NCI-H2227 (cell line): Measurements from ENCODE around the gene UBXN2A.
"Not testable (repeated sequence)": the region's sequence is repeated elsewhere in the genome, so short reads cannot be mapped to it uniquely, and the experiment has no call there.

Source experiments
- DNase-seq: peaks from one replicate; lab custom pipeline; 2025; ENCODE audit not compliant: unreplicated experiment; lab: John Stamatoyannopoulos, UW

UBXN2A gene

GRCh38 chr2:23940718-23941620 lies 706 bp downstream of the UBXN2A start:
- peak; percentile 69 for DNase-seq

DNA sequence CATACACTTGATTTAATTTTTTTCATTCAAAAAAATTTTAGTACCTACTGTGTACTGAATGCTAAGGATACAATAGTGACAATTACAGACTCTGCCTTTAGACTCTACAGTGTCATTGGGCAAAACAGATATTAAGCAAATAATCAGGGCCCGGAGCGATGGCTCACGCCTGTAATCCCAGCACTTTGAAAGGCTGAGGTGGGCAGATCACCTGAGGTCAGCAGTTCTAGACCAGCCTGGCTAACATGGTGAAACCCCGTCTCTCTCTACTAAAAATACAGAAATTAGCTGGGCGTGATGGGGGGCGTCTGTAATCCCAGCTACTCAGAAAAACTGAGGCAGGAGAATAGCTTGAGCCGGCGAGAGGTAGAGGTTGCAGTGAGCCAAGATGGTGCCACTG lies 1.4 kb downstream of the UBXN2A start:
- no peak for DNase-seq

DNA sequence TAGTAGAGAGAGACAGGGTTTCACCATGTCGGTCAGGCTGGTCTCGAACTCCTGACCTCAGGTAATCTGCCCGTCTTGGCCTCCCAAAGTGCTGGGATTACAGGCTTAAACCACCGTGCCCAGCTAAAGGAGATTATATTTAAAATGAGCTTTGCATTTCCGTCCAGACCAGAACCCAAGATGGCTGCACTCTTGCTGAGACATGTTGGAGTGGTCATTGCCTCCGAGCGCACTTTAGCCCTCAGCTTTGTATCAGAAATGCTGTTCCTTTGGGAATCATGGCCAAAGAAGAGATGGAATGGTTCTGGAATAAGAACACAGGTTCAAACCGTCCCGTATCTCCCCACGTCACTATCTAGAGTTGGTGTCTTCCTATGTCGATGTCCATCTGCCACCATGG lies 3.4 kb downstream of the UBXN2A start:
- DNase-seq, result no peak

GRCh38 chr2:23944527-23944926 lies 4.3 kb downstream of the UBXN2A start:
- no peak for DNase-seq

- DNase-seq, result no peak
Measured at GRCh38 chr2:23944976-23945375, 4.7 kb downstream of the UBXN2A start.

GRCh38 chr2:23947350-23947749 lies 7.1 kb downstream of the UBXN2A start:
- DNase-seq, result no peak

GRCh38 chr2:23952558-23952957 lies 12.3 kb downstream of the UBXN2A start:
- not testable (repeated sequence) for DNase-seq

DNA sequence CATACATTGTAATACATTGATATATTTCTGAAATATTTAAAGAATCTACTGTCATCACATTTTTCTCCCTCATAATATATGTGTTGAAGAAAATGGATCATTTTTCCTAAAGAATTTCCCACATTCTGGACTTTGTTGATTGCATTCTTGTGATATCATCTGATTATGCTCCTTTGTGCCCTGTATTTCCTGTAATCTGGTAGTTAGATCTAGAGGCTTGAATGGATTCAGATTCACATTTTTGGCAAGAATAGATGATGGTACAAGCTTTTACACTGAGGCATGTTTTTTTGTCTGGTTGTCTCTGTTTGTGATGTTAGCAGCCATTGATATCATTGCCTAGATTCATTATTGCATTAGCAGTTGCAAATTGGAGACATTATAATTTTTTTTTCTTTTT lies 13.4 kb downstream of the UBXN2A start:
- no peak for DNase-seq

DNA sequence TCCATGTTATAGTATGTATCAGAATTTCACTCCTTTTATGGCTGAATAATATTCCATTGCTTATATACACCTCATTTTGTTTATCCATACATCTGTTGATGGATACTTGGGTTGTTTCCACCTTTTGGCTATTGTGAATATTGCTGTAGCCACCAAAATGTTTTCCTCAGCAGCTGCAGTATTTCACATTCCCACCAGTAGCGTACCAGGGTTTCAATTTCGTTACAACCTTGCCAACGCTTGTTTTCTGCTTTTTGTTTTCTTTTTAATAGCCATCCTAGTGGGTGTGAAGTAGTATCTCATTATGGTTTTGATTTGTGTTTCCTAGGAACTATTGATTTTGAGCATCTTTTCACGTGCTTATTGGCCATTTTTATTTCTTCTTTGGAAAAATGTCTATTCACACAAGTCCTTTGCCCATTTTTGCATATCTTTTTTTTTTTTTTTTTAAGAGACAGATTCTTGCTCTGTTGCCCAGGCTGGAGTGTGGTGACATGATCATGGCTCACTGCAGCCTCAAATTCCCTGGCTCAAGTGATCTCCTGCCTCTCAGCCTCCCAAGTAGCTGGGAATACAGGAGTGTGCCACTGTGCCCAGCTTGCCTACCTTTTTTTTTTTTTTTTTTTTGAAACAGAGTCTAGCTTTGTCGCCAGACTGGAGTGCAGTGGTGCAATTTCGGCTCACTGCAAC lies 14.2 kb downstream of the UBXN2A start:
- no peak for DNase-seq

DNA sequence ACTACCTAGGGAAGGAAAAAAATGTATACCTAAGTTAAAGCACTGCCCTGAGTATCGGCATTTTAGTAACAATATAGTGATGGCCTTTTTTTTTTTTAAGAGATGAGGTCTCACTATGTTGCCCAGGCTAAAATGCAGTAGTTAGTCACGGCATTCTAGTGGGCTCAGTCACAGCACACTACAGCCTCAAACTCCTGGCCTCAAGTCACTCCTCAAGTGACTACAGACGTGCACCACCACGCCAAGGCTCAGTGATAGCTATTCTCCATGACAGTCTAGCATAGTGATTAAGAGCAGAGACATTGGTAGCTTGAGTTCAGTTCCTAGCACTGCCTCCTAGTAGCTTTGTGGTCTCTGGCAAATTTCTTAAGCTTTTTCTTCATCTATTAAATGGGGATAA lies 27.6 kb downstream of the UBXN2A start:
- DNase-seq, result no peak

DNA sequence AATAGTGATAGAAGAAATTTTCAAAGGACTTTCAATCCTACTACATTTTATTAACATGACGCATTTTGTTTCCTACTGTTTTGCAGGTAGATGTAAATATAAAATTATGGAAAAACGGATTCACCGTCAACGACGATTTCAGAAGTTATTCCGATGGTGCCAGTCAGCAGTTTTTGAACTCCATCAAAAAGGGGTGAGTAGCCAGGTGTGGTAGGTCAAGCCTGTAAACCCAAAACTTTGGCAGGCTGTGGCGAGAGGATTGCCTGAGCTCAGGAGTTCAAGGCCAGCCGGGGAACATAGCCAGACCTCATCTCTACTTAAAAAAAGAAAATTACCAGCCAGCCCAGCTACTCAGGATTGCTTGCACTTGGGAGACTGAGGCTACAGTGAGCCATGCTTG lies 36.6 kb downstream of the UBXN2A start:
- DNase-seq, result no peak

DNA sequence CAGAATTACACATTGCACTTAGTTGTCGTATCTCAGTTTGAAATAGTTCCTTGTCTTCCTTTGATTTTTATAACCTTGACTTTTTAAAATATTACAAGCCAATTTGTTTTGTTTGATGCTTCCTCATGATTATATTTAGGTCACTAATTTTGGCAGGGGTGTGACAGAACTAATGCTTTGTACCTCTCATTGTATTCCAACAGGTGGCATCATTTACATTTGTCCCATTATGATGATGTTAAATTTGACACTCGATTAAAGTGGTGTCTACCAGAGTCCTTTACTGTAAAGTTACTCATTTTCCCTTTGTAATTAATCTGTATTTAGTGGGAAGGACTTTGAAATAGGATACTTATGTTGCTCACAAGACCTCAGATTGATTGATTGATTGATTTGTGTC lies 48.1 kb downstream of the UBXN2A start:
- no peak for DNase-seq

GRCh38 chr2:23992931-23993330 lies 52.7 kb downstream of the UBXN2A start:
- no peak for DNase-seq

- DNase-seq, result no peak
Measured at GRCh38 chr2:23993736-23994269, 53.5 kb downstream of the UBXN2A start.

- DNase-seq, result no peak
Measured at GRCh38 chr2:23994567-23994966, 54.3 kb downstream of the UBXN2A start.

DNA sequence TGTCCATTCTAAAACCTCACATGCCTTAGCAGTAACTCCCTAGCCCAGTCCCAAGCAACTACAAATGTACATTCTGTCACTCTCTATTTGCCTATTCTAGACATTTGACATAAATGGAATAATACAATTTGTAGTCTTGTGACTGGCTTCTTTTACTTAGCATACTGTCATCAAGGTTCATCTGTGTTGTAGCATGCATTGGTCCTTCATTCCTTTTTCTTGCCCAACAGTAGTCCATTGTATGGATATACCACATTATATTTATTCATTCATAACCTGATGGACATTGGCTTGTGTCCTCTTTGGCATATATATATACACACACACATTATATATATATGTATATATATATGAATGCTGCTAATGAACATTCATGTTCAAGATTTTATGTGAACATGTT lies 67.4 kb downstream of the UBXN2A start:
- DNase-seq, result no peak

DNA sequence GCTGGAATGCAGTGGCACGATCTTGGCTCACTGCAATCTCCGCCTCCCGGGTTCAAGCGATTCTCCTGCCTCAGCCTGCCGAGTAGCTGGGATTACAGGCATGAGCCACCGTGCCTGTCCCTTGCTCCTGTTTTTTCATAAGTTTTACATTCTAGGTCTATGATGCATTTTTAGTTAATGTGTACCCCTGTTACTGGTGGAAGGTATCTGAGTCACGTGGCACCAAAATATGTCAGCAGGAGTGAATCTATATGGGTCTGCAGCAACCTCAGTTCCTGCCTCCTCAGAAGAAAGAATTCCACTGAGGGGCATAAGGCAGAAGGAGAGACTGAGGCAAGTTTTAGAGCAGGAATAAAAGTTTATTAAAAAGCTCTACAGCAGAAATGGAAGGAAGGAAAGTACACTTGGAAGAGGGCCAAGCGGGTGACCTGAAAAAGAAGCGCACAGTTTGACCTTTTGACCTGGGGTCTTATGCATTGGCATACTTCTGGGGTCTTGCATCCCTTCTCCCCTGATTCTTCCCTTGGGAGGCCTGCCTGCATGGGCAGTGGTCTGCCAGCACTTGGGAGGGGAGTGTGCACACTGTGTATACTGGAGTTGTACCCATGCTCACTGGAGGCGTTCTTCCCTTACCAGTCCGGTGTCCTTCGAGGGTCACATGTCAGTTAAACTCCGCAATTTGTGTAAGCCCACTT lies 68.6 kb downstream of the UBXN2A start:
- DNase-seq, result no peak

DNA sequence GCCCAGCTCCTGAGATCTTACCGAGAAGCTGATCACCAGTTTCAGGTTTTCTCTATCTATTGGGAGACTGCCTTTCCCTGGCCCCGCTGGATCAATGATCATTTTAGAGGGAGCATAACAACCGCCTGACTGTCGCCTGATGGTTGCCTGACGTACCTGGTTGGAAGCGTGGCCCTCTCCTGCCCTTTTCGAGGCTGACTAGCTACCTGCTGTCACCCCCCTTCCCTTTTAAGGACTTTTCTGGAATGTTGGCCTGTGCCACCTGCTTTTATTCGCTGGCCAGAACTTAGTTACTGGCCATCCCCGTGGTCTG lies 69.1 kb downstream of the UBXN2A start:
- DNase-seq, result no peak

GRCh38 chr2:24009680-24010476 lies 69.6 kb downstream of the UBXN2A start, which contains the start of gene MFSD2B:
MFSD2B (plus strand) TSS chr2:24010085; CDS start chr2:24010097, 12 bp downstream.
- no peak for DNase-seq

- no peak for DNase-seq
Measured at GRCh38 chr2:24010477-24011249, 70.4 kb downstream of the UBXN2A start.
